Fibroblast of lung (primary cell): Measurements from ENCODE around the gene KIAA0930.

ENCODE experiments used
- EZH2 ChIP-seq: IDR thresholded peaks from 2 replicates; pipeline ENCODE4 v1.5.1; 2012; ENCODE audit warnings: low read length, control low read depth, mild to moderate bottlenecking; ENCODE audit errors: missing control alignments
- TF ChIP-seq, protein P1 (sequence below), 2 donors: IDR thresholded peaks in 1 of 2; conservative IDR thresholded peaks in 1 of 2; 1 replicate in 1 of 2; 2 replicates in 1 of 2; pipeline ENCODE4 v1.5.1; 2011 to 2012; ENCODE audit warnings: low read length in 2 of 2, control low read depth in 1 of 2, inconsistent platforms in 1 of 2, low read depth in 1 of 2, mild to moderate bottlenecking in 1 of 2

DNA sequence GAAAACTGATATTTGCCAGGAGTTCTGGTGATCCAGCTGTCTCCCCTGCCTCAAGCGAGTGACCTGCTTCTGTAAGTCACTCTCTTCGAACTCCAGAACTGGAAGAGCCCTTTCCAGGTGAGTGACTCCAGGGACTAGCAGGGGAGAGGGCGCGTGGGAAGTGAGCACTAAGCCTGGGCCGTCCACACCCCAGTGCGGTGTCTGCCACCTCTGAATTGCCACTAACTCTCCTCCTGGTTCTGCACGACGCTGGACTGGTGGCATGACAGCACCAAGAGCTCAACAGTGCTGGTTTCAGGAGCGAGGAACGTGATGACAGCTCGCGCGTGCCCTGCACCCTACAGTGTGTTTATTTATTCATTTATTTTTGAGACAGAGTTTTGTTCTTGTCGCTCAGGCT lies 22.9 kb downstream of the KIAA0930 start:
- TF ChIP-seq EZH2, result no peak
- TF ChIP-seq, protein P1, sequence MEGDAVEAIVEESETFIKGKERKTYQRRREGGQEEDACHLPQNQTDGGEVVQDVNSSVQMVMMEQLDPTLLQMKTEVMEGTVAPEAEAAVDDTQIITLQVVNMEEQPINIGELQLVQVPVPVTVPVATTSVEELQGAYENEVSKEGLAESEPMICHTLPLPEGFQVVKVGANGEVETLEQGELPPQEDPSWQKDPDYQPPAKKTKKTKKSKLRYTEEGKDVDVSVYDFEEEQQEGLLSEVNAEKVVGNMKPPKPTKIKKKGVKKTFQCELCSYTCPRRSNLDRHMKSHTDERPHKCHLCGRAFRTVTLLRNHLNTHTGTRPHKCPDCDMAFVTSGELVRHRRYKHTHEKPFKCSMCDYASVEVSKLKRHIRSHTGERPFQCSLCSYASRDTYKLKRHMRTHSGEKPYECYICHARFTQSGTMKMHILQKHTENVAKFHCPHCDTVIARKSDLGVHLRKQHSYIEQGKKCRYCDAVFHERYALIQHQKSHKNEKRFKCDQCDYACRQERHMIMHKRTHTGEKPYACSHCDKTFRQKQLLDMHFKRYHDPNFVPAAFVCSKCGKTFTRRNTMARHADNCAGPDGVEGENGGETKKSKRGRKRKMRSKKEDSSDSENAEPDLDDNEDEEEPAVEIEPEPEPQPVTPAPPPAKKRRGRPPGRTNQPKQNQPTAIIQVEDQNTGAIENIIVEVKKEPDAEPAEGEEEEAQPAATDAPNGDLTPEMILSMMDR (conservative IDR thresholded peaks at IDR 0.05 in 1 of 2, IDR thresholded peaks at IDR 0.05 in 1 of 2; ENCODE audit: low read depth in 1 of 2, low read length in 2 of 2), result no peak
